ENCODE measurements around the gene SNX8. TPM values are rescaled to one million over a fixed set of nuclear protein-coding genes. Genes with fewer than 3 reads are reported as not detected.

The SNX8 gene
- total and polyA plus RNA-seq, 9 of the 15 experiments (the other 6 are each of a cell fraction or from before 2014, with no cell fraction given) = 2.7 to 51.6 (median 16.9) TPM

Small RNAs within 50 kb of the gene (microRNA-seq; reads per million reads assigned to microRNA genes)
- 0.27 reads per million for gene MIR6836 (ENCODE audit: borderline microRNAs expressed)

Other genes starting within 250 kb of the SNX8 start
Only the 7 nearest of the 9 such genes appear.
- gene MAD1L1, start 81.5 kb downstream of the SNX8 start, total RNA-seq (2014; rRNA removed) = 89.7 and 103 TPM in 2 replicates
- 6.8 and 12.3 TPM in 2 replicates for gene MAD1L1, start 81.5 kb downstream of the SNX8 start, total RNA-seq (2014; rRNA removed; fragmentation: Illumina TruSeq; extraction: Trizol)
- gene MAD1L1, start 81.5 kb downstream of the SNX8 start, total RNA-seq (2015; rRNA removed; fragmentation: Illumina TruSeq; extraction: Trizol) = 32.6 TPM in 2 replicates
- gene MAD1L1, start 81.5 kb downstream of the SNX8 start, total RNA-seq (2021) = 67.4 and 75.3 TPM in 2 replicates
- 18.0 and 23.3 TPM in 2 replicates for gene MAD1L1, start 81.5 kb downstream of the SNX8 start, polyA plus RNA-seq (2011; rRNA removed)
- gene MAD1L1, start 81.5 kb downstream of the SNX8 start, polyA plus RNA-seq (2014; fragmentation: Illumina TruSeq; extraction: Trizol) = 11.4 and 16.7 TPM in 2 replicates
- 1 to 10 TPM; 1.7 to 5.0 TPM for gene MAD1L1, start 81.5 kb downstream of the SNX8 start, polyA plus RNA-seq (2014; fragmentation: Nextera tagmentation; extraction: Ambion mirVana)
- 53.5 and 65.3 TPM in 2 replicates for gene MAD1L1, start 81.5 kb downstream of the SNX8 start, polyA plus RNA-seq (2014; rRNA removed)
- 48.3 and 50.5 TPM in 2 replicates for gene MRM2, start 72.2 kb downstream of the SNX8 start, total RNA-seq (2014; rRNA removed)
- gene MRM2, start 72.2 kb downstream of the SNX8 start, total RNA-seq (2014; rRNA removed; fragmentation: Illumina TruSeq; extraction: Trizol) = 41.7 and 43.9 TPM in 2 replicates
- 45.9 and 50.7 TPM in 2 replicates for gene MRM2, start 72.2 kb downstream of the SNX8 start, total RNA-seq (2015; rRNA removed; fragmentation: Illumina TruSeq; extraction: Trizol)
- gene MRM2, start 72.2 kb downstream of the SNX8 start, total RNA-seq (2021) = 47.9 and 50.2 TPM in 2 replicates
- 29.3 and 32.4 TPM in 2 replicates for gene MRM2, start 72.2 kb downstream of the SNX8 start, polyA plus RNA-seq (2011; rRNA removed)
- 54.5 and 62.0 TPM in 2 replicates for gene MRM2, start 72.2 kb downstream of the SNX8 start, polyA plus RNA-seq (2014; fragmentation: Illumina TruSeq; extraction: Trizol)
- gene MRM2, start 72.2 kb downstream of the SNX8 start, polyA plus RNA-seq (2014; fragmentation: Nextera tagmentation; extraction: Ambion mirVana) = 100 to 1,000 TPM in 1 of 2 experiments, 10 to 100 TPM in 1; 70.4 to 116 TPM
- 44.1 and 50.2 TPM in 2 replicates for gene MRM2, start 72.2 kb downstream of the SNX8 start, polyA plus RNA-seq (2014; rRNA removed)
- 73.3 and 79.6 TPM in 2 replicates for gene NUDT1, start 72.2 kb downstream of the SNX8 start, total RNA-seq (2014; rRNA removed)
- gene NUDT1, start 72.2 kb downstream of the SNX8 start, total RNA-seq (2014; rRNA removed; fragmentation: Illumina TruSeq; extraction: Trizol) = 12.7 and 25.8 TPM in 2 replicates
- gene NUDT1, start 72.2 kb downstream of the SNX8 start, total RNA-seq (2015; rRNA removed; fragmentation: Illumina TruSeq; extraction: Trizol) = 45.8 and 48.5 TPM in 2 replicates
- 39.3 and 44.8 TPM in 2 replicates for gene NUDT1, start 72.2 kb downstream of the SNX8 start, total RNA-seq (2021)
- 26.0 and 32.1 TPM in 2 replicates for gene NUDT1, start 72.2 kb downstream of the SNX8 start, polyA plus RNA-seq (2011; rRNA removed)
- gene NUDT1, start 72.2 kb downstream of the SNX8 start, polyA plus RNA-seq (2014; fragmentation: Illumina TruSeq; extraction: Trizol) = 29.6 and 41.1 TPM in 2 replicates
- 10 to 100 TPM in 1 of 2 experiments, 1 to 10 TPM in 1; 5.3 to 16.2 TPM for gene NUDT1, start 72.2 kb downstream of the SNX8 start, polyA plus RNA-seq (2014; fragmentation: Nextera tagmentation; extraction: Ambion mirVana)
- gene NUDT1, start 72.2 kb downstream of the SNX8 start, polyA plus RNA-seq (2014; rRNA removed) = 63.1 and 64.4 TPM in 2 replicates
- 334 and 358 TPM in 2 replicates for gene EIF3B, start 40.4 kb upstream of the SNX8 start, total RNA-seq (2014; rRNA removed)
- 357 and 410 TPM in 2 replicates for gene EIF3B, start 40.4 kb upstream of the SNX8 start, total RNA-seq (2014; rRNA removed; fragmentation: Illumina TruSeq; extraction: Trizol)
- 407 and 420 TPM in 2 replicates for gene EIF3B, start 40.4 kb upstream of the SNX8 start, total RNA-seq (2015; rRNA removed; fragmentation: Illumina TruSeq; extraction: Trizol)
- 387 and 416 TPM in 2 replicates for gene EIF3B, start 40.4 kb upstream of the SNX8 start, total RNA-seq (2021)
- gene EIF3B, start 40.4 kb upstream of the SNX8 start, polyA plus RNA-seq (2011; rRNA removed) = 216 and 279 TPM in 2 replicates
- 494 and 496 TPM in 2 replicates for gene EIF3B, start 40.4 kb upstream of the SNX8 start, polyA plus RNA-seq (2014; fragmentation: Illumina TruSeq; extraction: Trizol)
- 10 to 100 TPM; 25.9 to 57.6 TPM for gene EIF3B, start 40.4 kb upstream of the SNX8 start, polyA plus RNA-seq (2014; fragmentation: Nextera tagmentation; extraction: Ambion mirVana)
- 263 and 278 TPM in 2 replicates for gene EIF3B, start 40.4 kb upstream of the SNX8 start, polyA plus RNA-seq (2014; rRNA removed)
- 8.2 and 8.9 TPM in 2 replicates for gene CHST12, start 89.2 kb upstream of the SNX8 start, total RNA-seq (2014; rRNA removed)
- 0.84 and 1.1 TPM in 2 replicates for gene CHST12, start 89.2 kb upstream of the SNX8 start, total RNA-seq (2014; rRNA removed; fragmentation: Illumina TruSeq; extraction: Trizol)
- gene CHST12, start 89.2 kb upstream of the SNX8 start, total RNA-seq (2015; rRNA removed; fragmentation: Illumina TruSeq; extraction: Trizol) = 4.0 and 4.2 TPM in 2 replicates
- 17.3 and 19.8 TPM in 2 replicates for gene CHST12, start 89.2 kb upstream of the SNX8 start, total RNA-seq (2021)
- 3.6 and 6.8 TPM in 2 replicates for gene CHST12, start 89.2 kb upstream of the SNX8 start, polyA plus RNA-seq (2011; rRNA removed)
- gene CHST12, start 89.2 kb upstream of the SNX8 start, polyA plus RNA-seq (2014; fragmentation: Illumina TruSeq; extraction: Trizol) = 2.1 and 5.7 TPM in 2 replicates
- under 1 TPM; 0.18 to 0.24 TPM for gene CHST12, start 89.2 kb upstream of the SNX8 start, polyA plus RNA-seq (2014; fragmentation: Nextera tagmentation; extraction: Ambion mirVana)
- 10.3 and 10.6 TPM in 2 replicates for gene CHST12, start 89.2 kb upstream of the SNX8 start, polyA plus RNA-seq (2014; rRNA removed)
- gene GRIFIN, start 162.0 kb upstream of the SNX8 start, total RNA-seq (2014; rRNA removed) = not detected in 2 replicates
- gene GRIFIN, start 162.0 kb upstream of the SNX8 start, total RNA-seq (2014; rRNA removed; fragmentation: Illumina TruSeq; extraction: Trizol) = not detected in 2 replicates
- not detected in 2 replicates for gene GRIFIN, start 162.0 kb upstream of the SNX8 start, total RNA-seq (2015; rRNA removed; fragmentation: Illumina TruSeq; extraction: Trizol)
- gene GRIFIN, start 162.0 kb upstream of the SNX8 start, total RNA-seq (2021) = not detected in 2 replicates
- gene GRIFIN, start 162.0 kb upstream of the SNX8 start, polyA plus RNA-seq (2011; rRNA removed) = not detected in 2 replicates
- gene GRIFIN, start 162.0 kb upstream of the SNX8 start, polyA plus RNA-seq (2014; fragmentation: Illumina TruSeq; extraction: Trizol) = not detected in 2 replicates
- gene GRIFIN, start 162.0 kb upstream of the SNX8 start, polyA plus RNA-seq (2014; fragmentation: Nextera tagmentation; extraction: Ambion mirVana) = not detected
- gene GRIFIN, start 162.0 kb upstream of the SNX8 start, polyA plus RNA-seq (2014; rRNA removed) = not detected in 2 replicates
- 0.49 and 0.73 TPM in 2 replicates for gene LFNG, start 205.3 kb upstream of the SNX8 start, total RNA-seq (2014; rRNA removed)
- gene LFNG, start 205.3 kb upstream of the SNX8 start, total RNA-seq (2014; rRNA removed; fragmentation: Illumina TruSeq; extraction: Trizol) = 0.18 and 0.22 TPM in 2 replicates
- 0.25 and 0.30 TPM in 2 replicates for gene LFNG, start 205.3 kb upstream of the SNX8 start, total RNA-seq (2015; rRNA removed; fragmentation: Illumina TruSeq; extraction: Trizol)
- gene LFNG, start 205.3 kb upstream of the SNX8 start, total RNA-seq (2021) = 0.81 and 0.89 TPM in 2 replicates
- 0.86 and 1.2 TPM in 2 replicates for gene LFNG, start 205.3 kb upstream of the SNX8 start, polyA plus RNA-seq (2011; rRNA removed)
- 0.24 and 0.39 TPM in 2 replicates for gene LFNG, start 205.3 kb upstream of the SNX8 start, polyA plus RNA-seq (2014; fragmentation: Illumina TruSeq; extraction: Trizol)
- under 1 TPM in 1 of 2 experiments, not detected in 1; 0.03 TPM for gene LFNG, start 205.3 kb upstream of the SNX8 start, polyA plus RNA-seq (2014; fragmentation: Nextera tagmentation; extraction: Ambion mirVana)
- 0.25 and 0.28 TPM in 2 replicates for gene LFNG, start 205.3 kb upstream of the SNX8 start, polyA plus RNA-seq (2014; rRNA removed)

Data from K562 (cell line).